HepG2 (cell line): ENCODE measurements around the gene UBAP1L. TPM values are rescaled to one million over a fixed set of nuclear protein-coding genes. Genes with fewer than 3 reads are reported as not detected.

Experiments used
- GTF2F1 ChIP-seq: fragments of 150-350 bp; IDR thresholded peaks from 2 replicates; pipeline ENCODE4 v1.6.1; 2014; ENCODE audit warnings: low read length
- REST ChIP-seq, 2 experiments: IDR thresholded peaks; 2 replicates each; pipeline ENCODE4 v1.6.1; 2011 to 2012; ENCODE audit warnings: low read length in 2 of 2, borderline replicate concordance in 1 of 2, low read depth in 1 of 2, mild to moderate bottlenecking in 1 of 2, moderate library complexity in 1 of 2
- SOX13 ChIP-seq, 3 experiments: fragments of 450-650 bp in 1 of 3; sonication (generic) in 1 of 3; formaldehyde crosslinking in 1 of 3; IDR thresholded peaks in 2 of 3; conservative IDR thresholded peaks in 1 of 3; 2 replicates each; pipeline versions ENCODE4 v1.5.0 to v1.6.1; 2016 to 2020; ENCODE audit warnings: antibody characterized with exemption in 1 of 3, mild to moderate bottlenecking in 1 of 3, missing compliant biosample characterization in 1 of 3, missing genetic modification reagents in 1 of 3, moderate library complexity in 1 of 3
- SP4 ChIP-seq: sonication (generic); formaldehyde crosslinking; IDR thresholded peaks from 2 replicates; pipeline ENCODE4 v1.8.1; 2023; ENCODE audit warnings: mild to moderate bottlenecking, missing genetic modification reagents
- XRCC5 ChIP-seq: fragments of 200-400 bp; formaldehyde crosslinking; optimal IDR thresholded peaks from 2 replicates; pipeline ENCODE3; 2017; ENCODE audit warnings: mild to moderate bottlenecking, low read length
- ZNF296 ChIP-seq: sonication (generic); formaldehyde crosslinking; conservative IDR thresholded peaks from 2 replicates; pipeline ENCODE4 v1.5.0; 2020; ENCODE audit warnings: mild to moderate bottlenecking, missing genetic modification reagents
- ZSCAN29 ChIP-seq: sonication (generic); formaldehyde crosslinking; conservative IDR thresholded peaks from 2 replicates; pipeline ENCODE4 v1.4.0; 2020; ENCODE audit warnings: mild to moderate bottlenecking, missing genetic modification reagents
- polyA plus RNA-seq, 8 experiments: library from polyadenylated mRNA; depleted of rRNA in 3 of 8; stranded (reverse) in 7 of 8; unstranded in 1 of 8; fragments of >200 nt; fragmentation: Illumina TruSeq in 4 of 8; extraction: Trizol in 4 of 8; gene quantifications; 2 replicates each; pipeline versions ENCODE4 v1.2.1 to v1.2.3, GENCODE V29; 2011 to 2016; ENCODE audit warnings: low read depth in 4 of 8, missing spikeins in 1 of 8, mixed read lengths in 1 of 8; ENCODE audit not compliant: insufficient read depth in 1 of 8
- total RNA-seq, 5 experiments: library from RNA; depleted of rRNA; stranded (reverse); fragments of >200 nt; fragmentation: Illumina TruSeq; extraction: Trizol; gene quantifications; 2 replicates each; pipeline ENCODE4 v1.2.3, GENCODE V29; 2016; ENCODE audit warnings: low read depth in 1 of 5

The UBAP1L gene
- total and polyA plus RNA-seq, 2 of the 13 experiments (the other 11 are each of a cell fraction or from before 2014, with no cell fraction given): 0.86 to 1.4 TPM

GRCh38 chr15:65133548-65134200 lies 18.7 kb upstream of the UBAP1L start, which contains the start of gene PDCD7 (continued):
- TF ChIP-seq SP4 (CRISPR knock-in tag) (no peak), XRCC5 (no peak), ZNF296 (CRISPR knock-in tag) (no peak), SOX13 (IDR thresholded peaks at IDR 0.05) (no peak), SOX13 (CRISPR knock-in tag; conservative IDR thresholded peaks at IDR 0.05 in 1 of 2, IDR thresholded peaks at IDR 0.05 in 1 of 2) (no peak; a peak in 1 of 4 replicates), ZSCAN29 (peak; percentile 79; the same call in 1 of the 2 replicates), REST (IDR thresholded peaks at IDR 0.05; ENCODE audit: borderline replicate concordance in 1 of 2, low read depth in 1 of 2, low read length in 2 of 2) (peak in 1 of 2 experiments; percentile 20; a peak in 1 of 4 replicates), GTF2F1 (no peak)
